HepG2 (cell line): ENCODE data around the gene PLEKHG5. TPM values are rescaled to one million over a fixed set of nuclear protein-coding genes. Genes with fewer than 3 reads are reported as not detected.

Source experiments
- ADNP ChIP-seq: sonication (generic); formaldehyde crosslinking; IDR thresholded peaks from 2 replicates; pipeline ENCODE4 v1.4.0; 2020; ENCODE audit warnings: missing genetic modification reagents
- ARID5B ChIP-seq: IDR thresholded peaks from 2 replicates; pipeline ENCODE4 v1.4.0; 2020; ENCODE audit warnings: mild to moderate bottlenecking, missing genetic modification reagents
- E2F5 ChIP-seq: sonication (generic); formaldehyde crosslinking; conservative IDR thresholded peaks from 2 replicates; pipeline ENCODE4 v1.4.0; 2020; ENCODE audit warnings: missing genetic modification reagents
- GTF3A ChIP-seq: sonication (generic); formaldehyde crosslinking; conservative IDR thresholded peaks from 2 replicates; pipeline ENCODE4 v1.4.0; 2020; ENCODE audit warnings: mild to moderate bottlenecking, missing genetic modification reagents
- KDM1A ChIP-seq: IDR thresholded peaks from 2 replicates; pipeline ENCODE4 v1.6.1; 2016; ENCODE audit warnings: missing compliant biosample characterization
- KLF13 ChIP-seq: sonication (generic); formaldehyde crosslinking; IDR thresholded peaks from 2 replicates; pipeline ENCODE4 v1.4.0; 2020; ENCODE audit warnings: mild to moderate bottlenecking, missing genetic modification reagents
- MLXIP ChIP-seq: sonication (generic); formaldehyde crosslinking; IDR thresholded peaks from 2 replicates; pipeline ENCODE4 v1.9.0; 2021; ENCODE audit warnings: missing genetic modification reagents, borderline replicate concordance
- MTERF4 ChIP-seq: sonication (generic); formaldehyde crosslinking; IDR thresholded peaks from 2 replicates; pipeline ENCODE4 v1.8.0; 2023; ENCODE audit warnings: mild to moderate bottlenecking, missing genetic modification reagents
- NR2F1 ChIP-seq, 2 experiments: fragments of 450-650 bp in 1 of 2; formaldehyde crosslinking in 1 of 2; IDR thresholded peaks; 2 replicates each; pipeline versions ENCODE4 v1.5.0 to v1.6.1; 2016 to 2020; ENCODE audit warnings: mild to moderate bottlenecking in 1 of 2, missing compliant biosample characterization in 1 of 2, missing genetic modification reagents in 1 of 2, moderate library complexity in 1 of 2
- PHF5A ChIP-seq: IDR thresholded peaks from one replicate; pipeline ENCODE4 v1.6.1; 2018; ENCODE audit warnings: low read depth, missing genetic modification reagents; ENCODE audit not compliant: unreplicated experiment
- SMARCE1 ChIP-seq: fragments of 450-650 bp; IDR thresholded peaks from 2 replicates; pipeline ENCODE4 v1.6.1; 2017; ENCODE audit warnings: borderline replicate concordance
- SP140L ChIP-seq: sonication (generic); formaldehyde crosslinking; IDR thresholded peaks from 2 replicates; pipeline ENCODE4 v1.4.0; 2020; ENCODE audit warnings: missing genetic modification reagents, borderline replicate concordance
- SYNCRIP ChIP-seq: fragments of 200-400 bp; formaldehyde crosslinking; IDR thresholded peaks from 2 replicates; pipeline ENCODE4 v1.6.1; 2018; ENCODE audit warnings: mild to moderate bottlenecking, low read depth, low read length; ENCODE audit not compliant: insufficient read depth
- TEAD3 ChIP-seq: optimal IDR thresholded peaks from 2 replicates; pipeline ENCODE3; 2016; ENCODE audit warnings: borderline replicate concordance
- U2AF1 ChIP-seq: fragments of 200-400 bp; formaldehyde crosslinking; optimal IDR thresholded peaks from 2 replicates; pipeline ENCODE3; 2017; ENCODE audit warnings: mild to moderate bottlenecking, low read depth, low read length
- ZFP36 ChIP-seq: fragments of 150-350 bp; IDR thresholded peaks from 2 replicates; pipeline ENCODE4 v1.6.1; 2018; ENCODE audit warnings: borderline replicate concordance, low read length, low read depth; ENCODE audit not compliant: partially characterized antibody
- ZNF121 ChIP-seq: sonication (generic); formaldehyde crosslinking; IDR thresholded peaks from 2 replicates; pipeline ENCODE4 v1.5.0; 2020; ENCODE audit warnings: mild to moderate bottlenecking, missing genetic modification reagents
- ZNF543 ChIP-seq: sonication (generic); formaldehyde crosslinking; IDR thresholded peaks from 2 replicates; pipeline ENCODE4 v1.4.0; 2020; ENCODE audit warnings: mild to moderate bottlenecking, missing genetic modification reagents
- ZNF740 ChIP-seq: sonication (generic); formaldehyde crosslinking; IDR thresholded peaks from 2 replicates; pipeline ENCODE4 v1.4.0; 2020; ENCODE audit warnings: missing genetic modification reagents
- ZNF761 ChIP-seq: sonication (generic); formaldehyde crosslinking; conservative IDR thresholded peaks from 2 replicates; pipeline ENCODE4 v1.4.0; 2020; ENCODE audit warnings: mild to moderate bottlenecking, missing genetic modification reagents
- ZSCAN29 ChIP-seq: sonication (generic); formaldehyde crosslinking; conservative IDR thresholded peaks from 2 replicates; pipeline ENCODE4 v1.4.0; 2020; ENCODE audit warnings: mild to moderate bottlenecking, missing genetic modification reagents
- polyA plus RNA-seq, 8 experiments: library from polyadenylated mRNA; depleted of rRNA in 3 of 8; stranded (reverse) in 7 of 8; unstranded in 1 of 8; fragments of >200 nt; fragmentation: Illumina TruSeq in 4 of 8; extraction: Trizol in 4 of 8; gene quantifications; 2 replicates each; pipeline versions ENCODE4 v1.2.1 to v1.2.3, GENCODE V29; 2011 to 2016; ENCODE audit warnings: low read depth in 4 of 8, missing spikeins in 1 of 8, mixed read lengths in 1 of 8; ENCODE audit not compliant: insufficient read depth in 1 of 8
- total RNA-seq, 5 experiments: library from RNA; depleted of rRNA; stranded (reverse); fragments of >200 nt; fragmentation: Illumina TruSeq; extraction: Trizol; gene quantifications; 2 replicates each; pipeline ENCODE4 v1.2.3, GENCODE V29; 2016; ENCODE audit warnings: low read depth in 1 of 5

PLEKHG5 gene
- total and polyA plus RNA-seq, 2 of the 13 experiments (the other 11 are each of a cell fraction or from before 2014, with no cell fraction given), result 1.9 to 3.5 TPM

- no peak for TF ChIP-seq MTERF4 (CRISPR knock-in tag)
- TF ChIP-seq U2AF1, result no peak
- no peak for TF ChIP-seq ADNP (CRISPR knock-in tag)
- no peak for TF ChIP-seq ZNF761 (CRISPR knock-in tag)
- TF ChIP-seq ZSCAN29 (CRISPR knock-in tag), result no peak
- TF ChIP-seq ZNF543 (CRISPR knock-in tag), result no peak
- no peak for TF ChIP-seq KDM1A (CRISPR knock-in tag)
- TF ChIP-seq ZNF740 (CRISPR knock-in tag), result no peak
- TF ChIP-seq SP140L (CRISPR knock-in tag), result no peak
- TF ChIP-seq ARID5B (CRISPR knock-in tag), result no peak
- TF ChIP-seq SMARCE1, result no peak
- no peak for TF ChIP-seq KLF13 (CRISPR knock-in tag)
- TF ChIP-seq MLXIP (CRISPR knock-in tag), result no peak
- TF ChIP-seq ZFP36, result no peak
- no peak for TF ChIP-seq PHF5A (CRISPR knock-in tag)
- no peak for TF ChIP-seq NR2F1 (CRISPR knock-in tag; IDR thresholded peaks at IDR 0.05)
- TF ChIP-seq GTF3A (CRISPR knock-in tag), result no peak
- TF ChIP-seq TEAD3 (CRISPR knock-in tag), result no peak
- no peak for TF ChIP-seq E2F5 (CRISPR knock-in tag)
- TF ChIP-seq SYNCRIP, result no peak
- TF ChIP-seq ZNF121 (CRISPR knock-in tag), result no peak
Observed at GRCh38 chr1:6448749-6449631, 42.5 kb downstream of the PLEKHG5 start (continued).
